ENCODE measurements around the gene TMEM165.

TMEM165 gene

GRCh38 chr4:55407764-55408163 is 12.0 kb downstream of the TMEM165 start:
- DNase-seq: no peak

DNA sequence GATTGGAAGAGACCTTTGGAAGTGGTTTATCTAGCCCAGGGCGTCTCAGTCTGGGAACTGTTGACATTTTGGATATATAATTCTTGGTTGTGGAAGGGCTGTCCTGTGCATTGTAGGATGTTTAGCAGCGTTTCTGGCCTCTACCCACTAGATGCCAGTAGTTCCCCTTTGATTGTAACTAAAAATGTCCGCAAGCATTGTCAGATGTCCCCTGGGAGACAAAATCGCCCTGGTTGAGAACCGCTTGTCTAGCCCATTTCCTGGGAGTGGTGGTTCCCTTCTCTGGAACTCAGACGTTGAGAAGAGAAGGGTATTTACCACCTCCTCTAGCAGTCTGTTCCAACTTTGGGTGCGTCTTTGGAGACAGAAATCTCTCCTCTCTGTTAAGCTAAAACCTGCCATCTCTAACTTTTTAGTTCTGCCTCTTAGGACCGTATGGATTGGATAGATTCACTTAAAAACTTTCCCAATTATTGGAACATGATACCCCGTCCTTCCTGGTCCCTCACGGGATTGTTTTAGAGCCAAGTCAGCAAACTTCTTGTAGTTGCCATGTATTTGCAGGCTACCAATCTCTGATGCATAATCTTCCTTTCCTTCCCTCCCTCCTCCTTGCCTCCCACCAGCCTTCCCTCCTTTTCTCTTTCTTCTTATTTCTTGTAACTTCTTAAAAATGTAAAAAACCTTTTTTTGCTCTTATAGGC is 13.9 kb downstream of the TMEM165 start:
- no peak for DNase-seq

DNA sequence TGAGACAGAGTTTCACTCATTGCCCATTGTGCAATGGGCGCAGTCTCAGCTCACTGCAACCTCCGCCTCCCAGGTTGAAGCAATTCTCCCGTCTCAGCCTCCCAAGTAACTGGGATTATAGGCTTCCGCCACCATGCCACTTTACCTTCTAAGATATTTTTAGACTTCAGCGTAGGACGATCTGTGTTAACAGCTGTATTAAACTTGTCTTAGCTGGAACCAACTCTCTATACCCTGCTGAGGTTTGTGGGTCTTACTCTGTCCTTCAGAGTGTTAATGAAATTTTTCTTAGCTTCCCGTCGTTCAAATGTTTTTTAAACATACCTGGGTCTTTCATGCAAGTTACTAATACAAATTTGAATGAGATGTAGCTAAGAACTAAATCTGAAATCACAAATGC is 14.7 kb downstream of the TMEM165 start:
- DNase-seq: no peak

GRCh38 chr4:55411621-55412020 is 15.9 kb downstream of the TMEM165 start:
- no peak for DNase-seq

- no peak for DNase-seq
These were observed 20.4 kb downstream of the TMEM165 start for GRCh38 chr4:55416176-55416575.

DNA sequence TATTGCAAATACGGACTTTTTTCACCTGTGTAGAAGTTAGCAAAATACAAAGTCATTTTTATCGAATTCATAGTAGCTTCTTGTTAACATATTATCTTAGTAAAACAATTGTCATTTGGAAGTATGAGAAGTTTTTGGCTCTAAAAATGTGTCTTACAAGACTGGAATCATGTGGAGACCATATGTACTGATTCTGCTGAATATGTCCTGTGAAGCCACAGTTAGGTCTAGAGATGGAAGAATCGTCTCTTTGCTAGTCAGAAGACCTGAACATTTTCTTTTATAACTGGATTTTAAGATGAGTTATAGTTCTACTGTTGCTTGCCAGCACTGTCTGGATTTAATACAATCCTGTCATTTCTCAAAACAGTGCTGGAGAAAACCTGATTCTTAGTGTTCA is 29.0 kb downstream of the TMEM165 start:
- no peak for DNase-seq

GRCh38 chr4:55431710-55432336 is 36.1 kb downstream of the TMEM165 start:
- DNase-seq: no peak

DNA sequence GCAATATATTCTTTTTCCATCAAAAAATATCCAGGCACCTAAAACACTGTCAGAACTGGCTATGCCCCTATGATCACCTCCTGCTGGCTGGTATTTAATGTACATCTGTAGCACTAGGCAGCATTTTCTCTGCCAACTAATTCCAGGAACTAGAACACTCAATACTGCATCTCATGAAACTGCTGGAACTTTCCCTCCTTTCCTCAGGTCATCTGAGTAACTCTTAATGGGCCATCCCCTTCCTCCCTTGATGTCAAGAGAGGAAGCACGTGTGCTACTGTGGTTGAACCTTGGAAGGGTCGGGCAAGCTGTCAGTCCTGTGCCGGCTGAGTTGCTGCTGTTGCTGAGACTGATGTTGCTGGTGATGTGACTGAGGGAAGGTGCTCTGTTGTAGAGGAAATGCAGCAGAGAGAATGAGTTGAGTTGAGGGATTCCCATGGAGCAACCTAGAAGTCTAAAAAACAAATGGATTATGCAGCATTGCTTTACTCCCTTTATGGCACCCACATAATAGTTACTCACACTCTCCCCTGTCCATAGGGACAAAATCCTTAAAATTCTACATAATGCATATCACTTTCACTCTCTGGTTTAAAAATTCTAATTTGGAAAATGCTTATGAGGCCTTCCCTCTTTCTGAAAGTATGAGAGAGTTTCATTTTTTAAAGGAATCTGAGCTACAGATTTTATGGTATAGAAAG is 39.5 kb downstream of the TMEM165 start:
- no peak for DNase-seq

- DNase-seq: no peak
These were observed 41.6 kb downstream of the TMEM165 start for GRCh38 chr4:55437356-55437796.

DNA sequence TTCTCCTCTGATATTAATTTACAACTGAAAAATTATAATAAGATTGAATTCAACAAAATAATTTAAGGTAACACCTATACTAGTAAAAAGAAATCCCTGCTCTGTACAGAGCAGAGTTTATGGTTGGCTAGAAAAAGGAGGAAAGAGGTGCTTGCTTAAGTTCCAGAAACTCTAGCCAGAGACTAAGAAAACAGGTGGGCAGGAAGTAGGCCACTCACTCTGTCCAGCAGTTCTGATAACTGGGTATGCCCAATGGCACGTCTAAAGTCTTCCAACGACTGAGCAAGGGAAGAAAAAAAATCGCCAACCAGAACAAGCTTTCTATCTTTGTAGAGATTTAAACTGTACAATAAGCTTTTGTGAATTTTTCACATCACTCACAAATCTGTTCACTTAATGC is 42.1 kb downstream of the TMEM165 start:
- DNase-seq: no peak

DNA sequence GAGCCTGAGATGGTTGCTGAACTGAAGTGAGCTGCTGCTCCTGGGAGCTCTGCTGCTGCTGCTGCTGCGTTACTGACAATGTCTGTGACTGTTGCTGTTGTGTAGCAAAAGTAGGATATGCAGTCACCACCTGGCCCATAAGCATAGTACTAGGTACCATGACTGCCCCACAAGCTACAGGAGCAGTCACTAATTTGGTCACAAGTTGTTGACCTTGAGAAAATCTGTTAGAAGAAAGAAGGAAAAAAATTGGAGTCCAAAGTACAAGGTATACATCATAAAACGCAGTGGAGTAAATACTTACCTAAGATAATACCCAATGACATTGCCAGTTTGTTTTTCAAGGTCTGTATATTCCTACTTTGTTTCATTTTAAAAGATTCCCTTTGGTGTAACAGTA is 42.6 kb downstream of the TMEM165 start:
- DNase-seq: no peak

- no peak for DNase-seq
These were observed 43.3 kb downstream of the TMEM165 start for GRCh38 chr4:55439023-55439422.

- no peak for DNase-seq
These were observed 45.0 kb downstream of the TMEM165 start for GRCh38 chr4:55440786-55441185.

DNA sequence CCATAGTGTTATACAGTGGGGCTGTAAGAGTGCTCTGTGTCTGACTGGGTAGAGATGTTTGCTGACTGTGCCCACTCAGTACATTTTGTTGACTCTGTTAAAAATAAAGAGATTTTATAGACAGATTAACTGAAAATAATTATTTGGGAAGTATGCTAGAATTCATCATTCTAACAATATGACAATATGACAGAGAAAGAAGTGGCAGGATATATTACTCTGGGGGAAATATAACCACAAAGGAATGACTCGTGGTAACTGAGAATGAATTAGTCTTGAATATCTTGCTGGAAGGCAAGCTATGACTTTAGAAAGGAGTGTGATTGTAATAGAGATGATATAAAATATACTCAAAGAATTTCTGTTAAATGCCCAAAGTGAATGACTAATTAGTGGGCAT is 46.8 kb downstream of the TMEM165 start:
- DNase-seq: no peak

DNA sequence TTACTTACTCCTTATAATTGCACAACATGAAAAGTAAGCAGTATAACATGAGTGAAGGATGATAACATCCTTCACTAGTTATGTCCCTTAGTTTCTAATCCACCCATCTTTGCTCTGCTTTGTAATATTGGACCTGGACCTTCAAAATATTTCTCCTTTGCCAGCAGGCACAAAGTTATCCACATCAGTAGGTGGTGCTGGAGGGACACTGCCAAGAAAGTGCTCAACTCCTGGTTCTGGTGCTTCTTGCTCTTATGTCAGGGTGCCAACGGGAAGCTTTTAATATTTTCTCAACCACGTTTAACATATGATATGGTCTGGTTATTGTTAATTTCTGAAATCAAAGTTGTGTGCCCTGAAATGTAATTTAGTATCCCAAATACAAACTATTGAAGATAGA is 49.1 kb downstream of the TMEM165 start:
- no peak for DNase-seq

- no peak for DNase-seq
These were observed 50.3 kb downstream of the TMEM165 start for GRCh38 chr4:55445921-55446577.

GRCh38 chr4:55446578-55446922 is 50.8 kb downstream of the TMEM165 start:
- DNase-seq: no peak

- no peak for DNase-seq
These were observed 51.5 kb downstream of the TMEM165 start for GRCh38 chr4:55447108-55447708.

DNA sequence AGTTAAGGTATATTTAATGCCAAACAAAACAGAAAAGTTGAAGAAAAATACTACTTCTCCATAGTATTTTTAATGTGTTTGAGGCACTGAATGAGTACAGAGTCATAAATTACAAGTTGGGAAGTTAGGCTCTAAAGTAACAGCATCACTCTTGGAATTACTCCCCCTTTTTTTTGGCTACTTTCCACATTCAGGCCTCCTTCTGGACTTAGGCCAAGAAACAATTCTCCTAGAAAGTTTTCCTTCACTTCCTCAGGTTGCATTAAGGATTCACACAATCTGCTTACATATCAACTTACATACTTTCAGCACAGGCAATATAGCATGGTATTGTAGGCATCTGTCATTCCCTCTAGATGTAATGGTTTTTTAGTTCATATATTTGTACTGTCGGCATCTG is 52.1 kb downstream of the TMEM165 start:
- no peak for DNase-seq

DNA sequence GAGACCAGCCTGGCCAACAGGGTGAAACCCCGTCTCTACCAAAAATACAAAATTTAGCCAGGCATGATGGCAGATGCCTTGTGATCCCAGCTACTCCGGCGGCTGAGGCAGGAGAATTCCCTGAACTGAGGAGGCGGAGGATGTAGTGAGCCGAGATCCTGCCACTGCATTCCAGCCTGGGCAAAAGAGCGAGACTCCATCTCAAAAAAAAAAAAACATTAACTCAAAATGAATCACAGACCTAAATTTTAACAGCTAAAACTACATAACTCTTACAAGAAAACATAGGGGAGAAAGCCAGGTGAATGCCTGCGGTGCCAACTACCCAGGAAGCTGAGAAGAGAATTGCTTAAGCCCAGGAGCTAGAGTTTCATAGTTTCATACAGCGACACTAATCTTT is 54.8 kb downstream of the TMEM165 start:
- no peak for DNase-seq

DNA sequence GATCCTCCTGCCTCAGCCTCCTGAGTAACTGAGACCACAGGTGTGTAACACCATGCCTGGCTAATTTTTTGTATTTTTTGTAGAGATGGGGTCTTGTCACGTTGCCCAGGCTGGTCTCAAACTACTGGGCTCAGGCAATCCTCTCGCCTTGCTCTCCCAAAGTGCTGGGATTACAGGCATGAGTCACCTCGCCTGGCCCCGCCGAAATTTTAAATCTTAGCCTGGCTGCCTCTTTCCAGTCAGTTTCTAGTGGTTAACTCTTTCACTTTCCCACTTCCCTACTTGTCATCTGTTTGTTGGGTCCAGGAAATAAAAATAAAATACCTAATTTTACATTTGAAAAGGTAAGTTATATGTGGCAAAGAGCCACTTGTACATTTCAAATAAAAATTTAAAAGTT is 62.4 kb downstream of the TMEM165 start:
- DNase-seq: no peak

- DNase-seq: no peak
These were observed 62.9 kb downstream of the TMEM165 start for GRCh38 chr4:55458611-55459010.

DNA sequence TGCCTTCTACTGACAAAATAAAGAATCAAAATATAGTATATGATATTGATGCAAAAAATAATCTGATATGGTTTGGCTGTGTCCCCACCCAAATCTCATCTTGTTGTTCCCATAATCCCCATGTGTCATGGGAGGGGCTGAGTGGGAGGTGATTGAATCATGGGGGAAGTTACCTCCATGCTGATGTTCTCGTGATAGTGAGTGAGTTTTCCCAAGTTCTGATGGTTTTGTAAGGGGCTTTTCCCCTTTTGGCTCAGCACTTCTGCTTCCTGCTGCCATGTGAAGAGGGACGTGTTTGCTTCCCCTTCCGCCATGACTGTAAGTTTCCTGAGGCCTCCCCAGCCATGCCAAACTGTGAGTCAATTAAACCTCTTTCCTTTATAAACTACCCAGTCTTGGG is 70.2 kb downstream of the TMEM165 start:
- DNase-seq: no peak

Data from NCI-H1694 treated with DMSO at 0.1 percent for 48 hours (cell line).